Measurements from ENCODE around the gene USP32. TPM values are rescaled to one million over a fixed set of nuclear protein-coding genes. Genes with fewer than 3 reads are reported as not detected.

Gene USP32
- total RNA-seq, 1 experiment from 2014 or later: 73.5 TPM

- Histone ChIP-seq H4K20me1 (ENCODE audit: control insufficient read depth, insufficient read depth, insufficient read length) (no peaks in the 10 kb centered on the region), H4K8ac (replicated peaks; ENCODE audit: insufficient read length, low read depth, low read length) (no peak overlapping the region), H3K27me3 (ENCODE audit: insufficient read depth, low read length) (no peaks in the 10 kb centered on the region), H2AFZ (ENCODE audit: low read length) (no peak overlapping the region), H3K79me1 (ENCODE audit: insufficient read depth, low read depth, low read length, poor library complexity, severe bottlenecking) (no peaks in the 10 kb centered on the region), H3K18ac (ENCODE audit: insufficient read length, low read depth, low read length) (no peak overlapping the region), H3K27ac (ENCODE audit: insufficient read length, low read depth, low read length) (no peak overlapping the region), H3K56ac (ENCODE audit: insufficient read length, low read depth, low read length) (no peak overlapping the region), H3K9ac (ENCODE audit: extremely low read depth, insufficient read length, low read length) (no peak overlapping the region), H3K9me3 (ENCODE audit: control insufficient read depth, low read depth, low read length) (no peaks in the 10 kb centered on the region), H2AK5ac (ENCODE audit: insufficient read length, low read length) (no peak overlapping the region), H2BK5ac (ENCODE audit: insufficient read length, low read length) (no peak overlapping the region), H4K5ac (ENCODE audit: insufficient read length, low read depth, low read length) (no peak overlapping the region), H2BK15ac (ENCODE audit: low read depth, low read length) (no peak overlapping the region), H3K4me1 (ENCODE audit: insufficient read depth, low read length) (no peaks in the 10 kb centered on the region), H2BK12ac (ENCODE audit: insufficient read length, low read depth, low read length) (no peak overlapping the region), H3T11ph (ENCODE audit: low read length) (no peak overlapping the region), H2BK20ac (ENCODE audit: low read depth, low read length, poor library complexity, severe bottlenecking) (no peak overlapping the region), H3K4me2 (ENCODE audit: insufficient read depth, insufficient read length, low read length) (no peak overlapping the region), H3K79me2 (ENCODE audit: insufficient read depth, low read length) (no peaks in the 10 kb centered on the region), H3K23me2 (ENCODE audit: insufficient read length, low read depth, low read length, poor library complexity, severe bottlenecking) (no peaks in the 10 kb centered on the region), H3K4ac (ENCODE audit: low read depth, low read length) (no peak overlapping the region), H3K14ac (ENCODE audit: insufficient read depth, low read length) (no peak overlapping the region), H3K23ac (ENCODE audit: insufficient read length, low read depth, low read length) (no peak overlapping the region), H2BK120ac (ENCODE audit: low read depth, low read length, poor library complexity, severe bottlenecking) (no peak overlapping the region), H4K91ac (ENCODE audit: insufficient read length, low read depth, low read length) (no peak overlapping the region)
- no peak for DNase-seq
- Mint-ChIP-seq H3K9me3 (peaks cover 3 to 7% of the 10 kb centered on the region in 2 experiments; a peak in 4 of 5 replicates), H3K4me3 (no peak overlapping the region), H3K27ac (no peak overlapping the region), H3K36me3 (ENCODE audit: insufficient read depth in 1 of 3, low read depth in 3 of 3) (no peaks in the 10 kb centered on the region), H3K4me1 (peaks cover 4% of the 10 kb centered on the region in 2 experiments), H3K27me3 (ENCODE audit: low read depth) (no peaks in the 10 kb centered on the region)
- TF ChIP-seq CTCF (conservative IDR thresholded peaks at IDR 0.05): no peak
- WGBS (ENCODE audit: extremely low coverage, insufficient read length, low lambda C conversion rate): no CpG with 5 or more reads among the region's 2 CpGs
These were observed 24.5 kb upstream of the USP32 start for GRCh38 chr17:60416368-60416925.
